Right forelimb (tissue), 1 donor: ENCODE data around the gene EFCAB3.
"Not testable (repeated sequence)": the region's sequence is repeated elsewhere in the genome, so short reads cannot be mapped to it uniquely, and the experiment has no call there.

ENCODE experiments used
- DNase-seq: peaks from one replicate; pipeline ENCODE4 v3.0.0-alpha.2; 2018

EFCAB3 gene

DNA sequence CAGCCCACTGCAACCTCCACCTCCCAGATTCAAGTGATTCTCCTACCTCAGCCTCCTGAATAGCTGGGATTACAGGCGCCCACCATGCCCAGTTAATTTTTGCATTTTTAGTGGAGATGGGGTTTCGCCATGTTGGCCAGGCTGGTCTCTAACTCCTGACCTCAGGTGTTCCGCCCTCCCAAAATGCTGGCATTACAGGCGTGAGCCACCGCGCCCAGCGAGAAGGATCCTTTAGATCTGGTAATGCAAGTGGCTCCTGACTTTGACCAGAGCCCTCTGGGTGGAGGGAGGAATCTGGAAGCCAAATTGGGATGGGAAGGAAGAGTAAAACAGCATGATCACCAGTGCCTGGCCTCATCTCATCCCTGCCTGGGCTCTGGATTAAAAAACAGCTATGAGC, 84.9 kb downstream of the EFCAB3 start:
- DNase-seq = not testable (repeated sequence)
